Measurements from ENCODE around the gene APOBEC3H.

Gene APOBEC3H

DNA sequence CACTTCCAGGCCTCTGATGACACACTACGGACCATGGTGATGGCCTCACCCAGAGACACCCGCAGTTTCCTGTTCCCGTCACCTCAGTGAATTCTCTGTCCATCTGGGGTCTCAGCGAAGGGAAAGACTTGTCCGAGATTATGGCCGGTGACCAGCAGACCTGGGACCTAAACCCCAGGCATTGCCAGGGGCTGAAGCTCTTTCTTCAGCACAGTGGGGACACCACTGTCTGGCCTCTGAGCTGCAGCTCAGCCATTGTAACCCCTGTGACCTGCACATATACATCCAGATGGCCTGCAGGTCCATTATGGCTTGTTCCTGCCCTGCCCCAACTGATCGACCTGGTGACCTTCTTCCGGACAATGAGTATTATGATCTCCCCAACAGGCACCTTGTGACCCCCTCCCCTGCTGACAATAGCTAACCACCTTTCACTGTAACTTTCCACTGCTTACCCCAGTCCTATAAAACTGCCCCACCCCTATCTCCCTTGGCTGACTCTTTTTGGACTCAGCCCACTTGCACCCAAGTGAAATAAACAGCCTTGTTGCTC is 33.2 kb downstream of the APOBEC3H start:
- DNase-seq (ENCODE audit: low read depth): no peak
- TF ChIP-seq MYC (IDR thresholded peaks at IDR 0.05; ENCODE audit: low read depth, low read length): no peak
- no peak for TF ChIP-seq POLR2A (IDR thresholded peaks at IDR 0.05; ENCODE audit: extremely low read depth, insufficient read length)
- TF ChIP-seq, protein P1, sequence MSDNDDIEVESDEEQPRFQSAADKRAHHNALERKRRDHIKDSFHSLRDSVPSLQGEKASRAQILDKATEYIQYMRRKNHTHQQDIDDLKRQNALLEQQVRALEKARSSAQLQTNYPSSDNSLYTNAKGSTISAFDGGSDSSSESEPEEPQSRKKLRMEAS (IDR thresholded peaks at IDR 0.05; ENCODE audit: low read depth, low read length): no peak
- TF ChIP-seq, protein P2, sequence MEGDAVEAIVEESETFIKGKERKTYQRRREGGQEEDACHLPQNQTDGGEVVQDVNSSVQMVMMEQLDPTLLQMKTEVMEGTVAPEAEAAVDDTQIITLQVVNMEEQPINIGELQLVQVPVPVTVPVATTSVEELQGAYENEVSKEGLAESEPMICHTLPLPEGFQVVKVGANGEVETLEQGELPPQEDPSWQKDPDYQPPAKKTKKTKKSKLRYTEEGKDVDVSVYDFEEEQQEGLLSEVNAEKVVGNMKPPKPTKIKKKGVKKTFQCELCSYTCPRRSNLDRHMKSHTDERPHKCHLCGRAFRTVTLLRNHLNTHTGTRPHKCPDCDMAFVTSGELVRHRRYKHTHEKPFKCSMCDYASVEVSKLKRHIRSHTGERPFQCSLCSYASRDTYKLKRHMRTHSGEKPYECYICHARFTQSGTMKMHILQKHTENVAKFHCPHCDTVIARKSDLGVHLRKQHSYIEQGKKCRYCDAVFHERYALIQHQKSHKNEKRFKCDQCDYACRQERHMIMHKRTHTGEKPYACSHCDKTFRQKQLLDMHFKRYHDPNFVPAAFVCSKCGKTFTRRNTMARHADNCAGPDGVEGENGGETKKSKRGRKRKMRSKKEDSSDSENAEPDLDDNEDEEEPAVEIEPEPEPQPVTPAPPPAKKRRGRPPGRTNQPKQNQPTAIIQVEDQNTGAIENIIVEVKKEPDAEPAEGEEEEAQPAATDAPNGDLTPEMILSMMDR (IDR thresholded peaks at IDR 0.05; ENCODE audit: low read depth, low read length): no peak
- H3K4me3 ChIP-seq (ENCODE audit: low read depth, low read length): no peak overlapping the region

DNA sequence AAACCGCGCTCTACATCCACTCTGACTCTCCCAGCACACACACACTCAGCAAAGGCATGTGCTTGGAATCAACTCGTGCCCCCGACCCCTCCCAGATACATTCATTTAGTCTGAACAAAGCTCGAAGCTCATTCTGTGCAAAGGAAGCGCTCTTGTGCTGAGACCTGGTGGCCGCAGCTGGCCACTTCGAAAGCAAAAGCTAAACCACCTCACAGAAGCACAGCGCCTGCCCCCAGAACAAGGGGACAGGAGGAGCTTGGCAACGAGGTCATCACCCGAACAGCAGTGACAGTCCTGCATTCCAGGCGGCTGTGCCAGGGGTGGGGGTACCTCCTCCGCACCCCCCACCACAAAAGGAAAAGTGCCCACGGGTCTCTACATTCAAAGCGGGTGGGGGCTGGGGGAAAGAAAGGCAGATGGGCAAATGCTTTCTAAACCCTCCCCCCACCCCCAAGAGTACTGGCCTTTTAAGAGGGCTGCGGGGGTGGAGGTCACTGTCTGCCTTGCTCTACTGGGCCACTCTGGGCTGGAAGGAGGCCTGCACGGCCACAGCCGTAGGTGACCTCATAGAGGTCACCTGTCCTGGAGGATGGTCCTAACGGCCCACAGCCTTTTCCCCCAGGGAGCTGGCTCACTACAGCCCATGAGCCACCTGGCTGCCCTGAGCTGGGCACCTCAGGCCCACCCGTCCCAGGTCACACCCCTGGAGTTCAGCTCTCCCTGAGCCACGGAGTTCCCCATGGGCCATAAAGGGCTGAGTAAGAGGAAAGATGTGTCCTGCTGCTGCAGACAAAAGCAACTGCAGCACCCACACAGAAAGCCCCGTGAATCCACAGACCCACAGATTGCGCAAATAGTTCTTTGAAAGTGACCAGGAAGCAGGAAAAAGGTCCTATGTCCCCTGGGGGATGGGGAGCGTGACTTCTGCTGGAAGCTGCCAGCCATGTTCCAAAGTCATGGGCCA is 34.1 kb downstream of the APOBEC3H start:
- DNase-seq (ENCODE audit: low read depth): no peak
- TF ChIP-seq, protein P1 (IDR thresholded peaks at IDR 0.05; ENCODE audit: low read depth, low read length): no peak
- TF ChIP-seq POLR2A (IDR thresholded peaks at IDR 0.05; ENCODE audit: extremely low read depth, insufficient read length) (no peak), MYC (IDR thresholded peaks at IDR 0.05; ENCODE audit: low read depth, low read length) (no peak)
- TF ChIP-seq, protein P2 (IDR thresholded peaks at IDR 0.05; ENCODE audit: low read depth, low read length): no peak

DNA sequence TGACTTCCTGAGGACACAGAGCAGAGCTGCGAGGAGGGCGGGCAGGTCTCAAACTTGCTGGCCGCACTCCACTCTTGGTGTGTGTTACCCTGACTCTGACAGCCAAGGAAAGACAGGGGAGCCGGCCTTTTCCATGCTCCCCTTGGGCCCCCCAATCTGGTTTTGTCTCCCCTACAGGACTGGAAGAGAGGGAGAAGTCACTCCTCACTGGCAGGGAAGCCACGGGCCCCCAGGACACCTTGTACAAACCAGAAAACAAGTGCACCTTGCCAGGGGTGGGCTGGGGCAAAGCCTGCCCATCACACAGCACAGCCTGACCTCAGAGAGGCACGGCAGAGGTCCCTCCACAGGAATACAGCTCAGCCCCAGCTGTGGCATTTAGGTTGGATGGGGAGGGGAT is 35.2 kb downstream of the APOBEC3H start:
- DNase-seq (ENCODE audit: low read depth): no peak
- H3K4me3 ChIP-seq (ENCODE audit: low read depth, low read length): no peak overlapping the region
- TF ChIP-seq MYC (IDR thresholded peaks at IDR 0.05; ENCODE audit: low read depth, low read length) (no peak), POLR2A (IDR thresholded peaks at IDR 0.05; ENCODE audit: extremely low read depth, insufficient read length) (no peak)
- TF ChIP-seq, protein P2 (IDR thresholded peaks at IDR 0.05; ENCODE audit: low read depth, low read length): no peak
- TF ChIP-seq, protein P1 (IDR thresholded peaks at IDR 0.05; ENCODE audit: low read depth, low read length): no peak

More for the DNA sequence above, 34.1 kb downstream of the APOBEC3H start:
- H3K4me3 ChIP-seq (ENCODE audit: low read depth, low read length): no peak overlapping the region

DNA sequence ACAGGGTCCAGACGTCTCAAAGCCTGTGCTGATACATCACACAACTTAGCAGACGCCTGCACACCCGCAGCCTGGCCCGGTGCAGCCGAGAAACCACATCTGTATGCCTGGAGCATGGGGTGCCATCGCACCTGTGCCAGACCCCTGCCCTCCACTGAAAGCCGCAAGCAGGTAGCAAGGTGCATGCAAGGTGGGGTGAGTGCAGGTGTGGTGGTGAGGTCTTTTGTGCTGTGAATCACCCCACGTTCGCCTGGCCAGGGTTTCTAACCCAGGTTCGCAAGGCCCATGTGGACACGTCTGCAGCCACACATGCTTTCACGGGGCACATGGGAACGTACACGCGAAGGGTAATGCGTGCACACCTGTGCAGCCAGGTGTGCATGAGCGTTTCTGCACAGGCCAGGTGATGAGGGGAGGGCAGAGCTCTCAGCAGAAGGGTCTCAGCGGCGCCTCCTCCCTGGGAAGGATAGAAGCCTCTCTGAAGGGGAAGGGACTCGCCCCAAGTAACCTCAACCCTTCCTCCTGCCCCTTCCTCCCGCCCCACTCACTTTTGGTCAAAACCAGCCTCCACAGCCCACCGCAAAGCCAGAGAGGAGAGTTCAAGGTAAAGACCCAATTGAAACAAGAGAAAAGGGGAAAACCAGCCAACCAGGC is 36.0 kb downstream of the APOBEC3H start:
- no peak for DNase-seq (ENCODE audit: low read depth)
- TF ChIP-seq, protein P2 (IDR thresholded peaks at IDR 0.05; ENCODE audit: low read depth, low read length): no peak
- TF ChIP-seq POLR2A (IDR thresholded peaks at IDR 0.05; ENCODE audit: extremely low read depth, insufficient read length): no peak
- TF ChIP-seq MYC (IDR thresholded peaks at IDR 0.05; ENCODE audit: low read depth, low read length): no peak
- TF ChIP-seq, protein P1 (IDR thresholded peaks at IDR 0.05; ENCODE audit: low read depth, low read length): no peak
- no peak overlapping the region for H3K4me3 ChIP-seq (ENCODE audit: low read depth, low read length)

DNA sequence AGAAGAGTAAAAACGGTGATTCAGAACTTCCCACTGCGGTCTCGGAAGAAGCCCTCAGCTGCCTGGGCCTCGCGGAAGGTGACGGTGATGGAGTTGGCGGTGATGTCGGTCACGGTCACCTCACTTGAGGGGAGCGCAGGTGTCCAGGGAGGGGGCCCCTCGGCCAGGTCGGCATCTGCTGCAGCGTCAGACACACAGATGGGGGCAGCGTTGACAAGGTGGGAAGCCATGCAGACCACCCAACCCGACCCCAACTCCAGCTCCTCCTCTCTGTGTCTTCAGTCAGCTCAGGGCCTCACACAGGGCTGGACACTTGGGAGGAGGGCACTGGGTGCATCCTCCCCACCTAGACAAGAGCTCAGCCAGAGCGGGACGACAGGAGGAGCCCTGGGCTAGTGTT is 36.8 kb downstream of the APOBEC3H start:
- TF ChIP-seq, protein P1 (IDR thresholded peaks at IDR 0.05; ENCODE audit: low read depth, low read length): no peak
- TF ChIP-seq MYC (IDR thresholded peaks at IDR 0.05; ENCODE audit: low read depth, low read length) (no peak), POLR2A (IDR thresholded peaks at IDR 0.05; ENCODE audit: extremely low read depth, insufficient read length) (no peak)
- TF ChIP-seq, protein P2 (IDR thresholded peaks at IDR 0.05; ENCODE audit: low read depth, low read length): no peak
- no peak overlapping the region for H3K4me3 ChIP-seq (ENCODE audit: low read depth, low read length)
- no peak for DNase-seq (ENCODE audit: low read depth)
